ENCODE results near the gene CSNK1G2.
A peak's percentile ranks its signal among the peaks of the same experiment; 100 is the strongest.

DNA sequence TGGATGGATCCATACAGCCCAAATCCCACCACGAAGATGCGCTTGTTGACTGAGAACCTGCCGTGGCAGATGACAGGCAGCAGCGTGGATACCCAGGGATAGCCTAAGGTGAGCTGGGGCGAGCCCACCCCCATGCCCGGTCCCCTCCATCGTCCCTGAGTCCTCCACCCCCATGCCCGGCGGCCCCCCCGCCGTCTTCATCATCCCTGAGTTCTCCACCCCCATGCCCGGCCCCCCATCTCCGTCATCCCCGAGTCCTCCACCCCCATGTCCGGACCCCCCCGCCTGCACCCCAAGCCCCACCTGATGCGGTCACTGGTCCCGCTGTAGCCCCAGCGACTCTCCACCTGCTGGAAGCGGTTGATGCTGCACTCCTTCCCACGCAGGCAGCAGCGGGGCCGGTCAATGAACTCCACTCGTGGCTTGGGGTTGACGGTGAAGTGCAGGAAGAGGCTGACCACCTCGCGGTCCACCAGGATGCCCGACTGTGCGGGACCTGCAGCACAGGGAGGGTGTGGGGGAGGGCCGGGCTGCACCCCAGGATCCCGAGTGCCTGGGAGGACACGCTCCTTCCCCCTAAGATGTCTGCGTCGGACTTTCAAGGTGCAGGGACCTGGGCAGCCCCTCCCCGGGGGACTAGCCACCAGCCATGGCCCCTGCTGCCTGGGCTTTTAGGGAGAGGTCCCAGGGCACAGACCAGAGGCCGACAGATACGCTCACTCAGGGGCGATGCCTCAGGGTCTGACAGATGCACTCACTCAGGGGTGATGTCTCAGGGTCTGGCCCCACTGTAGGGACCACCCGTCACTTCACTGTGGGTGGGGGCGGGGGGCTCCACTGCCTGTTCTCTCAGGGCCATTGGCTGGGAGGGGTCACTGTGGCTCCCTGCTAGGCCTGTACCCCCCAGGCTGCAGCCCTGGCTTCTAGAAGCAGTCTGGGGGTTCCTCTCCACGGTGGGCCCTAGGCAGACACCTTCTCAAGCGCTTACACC is 46.5 kb downstream of the CSNK1G2 start:
- TF ChIP-seq POLR2AphosphoS5 (IDR thresholded peaks at IDR 0.05; ENCODE audit: low read depth): peak; percentile 11; the same call in 1 of the 2 replicates
- TF ChIP-seq, protein P1, sequence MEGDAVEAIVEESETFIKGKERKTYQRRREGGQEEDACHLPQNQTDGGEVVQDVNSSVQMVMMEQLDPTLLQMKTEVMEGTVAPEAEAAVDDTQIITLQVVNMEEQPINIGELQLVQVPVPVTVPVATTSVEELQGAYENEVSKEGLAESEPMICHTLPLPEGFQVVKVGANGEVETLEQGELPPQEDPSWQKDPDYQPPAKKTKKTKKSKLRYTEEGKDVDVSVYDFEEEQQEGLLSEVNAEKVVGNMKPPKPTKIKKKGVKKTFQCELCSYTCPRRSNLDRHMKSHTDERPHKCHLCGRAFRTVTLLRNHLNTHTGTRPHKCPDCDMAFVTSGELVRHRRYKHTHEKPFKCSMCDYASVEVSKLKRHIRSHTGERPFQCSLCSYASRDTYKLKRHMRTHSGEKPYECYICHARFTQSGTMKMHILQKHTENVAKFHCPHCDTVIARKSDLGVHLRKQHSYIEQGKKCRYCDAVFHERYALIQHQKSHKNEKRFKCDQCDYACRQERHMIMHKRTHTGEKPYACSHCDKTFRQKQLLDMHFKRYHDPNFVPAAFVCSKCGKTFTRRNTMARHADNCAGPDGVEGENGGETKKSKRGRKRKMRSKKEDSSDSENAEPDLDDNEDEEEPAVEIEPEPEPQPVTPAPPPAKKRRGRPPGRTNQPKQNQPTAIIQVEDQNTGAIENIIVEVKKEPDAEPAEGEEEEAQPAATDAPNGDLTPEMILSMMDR (conservative IDR thresholded peaks at IDR 0.05; ENCODE audit: low read depth in 2 of 2): 0 out of 4 replicates have a peak, but pooled peaks of 1 of the 2 experiments have one; percentile 16

All from GM23338 (cell line).